GM23338 (cell line): ENCODE data around the gene RAB37. TPM values are rescaled to one million over a fixed set of nuclear protein-coding genes. Genes with fewer than 3 reads are reported as not detected.

ENCODE experiments used
- ATAC-seq: fragments of 200-7000 bp; cut with Tn5 transposase; 3 replicates; pipeline ENCODE4 v1.9.1; 2020
- DNase-seq: peaks from one replicate; pipeline ENCODE4 v3.0.0-alpha.2; 2015; ENCODE audit warnings: low spot score
- H2AFZ ChIP-seq: fragments of 200-600 bp; sonication (generic); 2 replicates; pipeline ENCODE4 v1.8.0; 2016; ENCODE audit warnings: antibody characterized with exemption, mild to moderate bottlenecking, moderate library complexity
- H3F3A ChIP-seq: fragments of 200-600 bp; sonication (generic); replicated peaks from 2 replicates; pipeline ENCODE4 v1.8.0; 2017; ENCODE audit warnings: antibody characterized with exemption, mixed run types, low read depth
- H3K27ac ChIP-seq: fragments of 200-600 bp; sonication (generic); 2 replicates; pipeline ENCODE4 v1.6.1; 2016; ENCODE audit warnings: low read depth
- H3K27me3 ChIP-seq: fragments of 200-600 bp; sonication (generic); 2 replicates; pipeline ENCODE4 v1.8.0; 2016; ENCODE audit warnings: mild to moderate bottlenecking, mixed run types, moderate library complexity; ENCODE audit not compliant: insufficient read depth
- H3K36me3 ChIP-seq: fragments of 200-600 bp; sonication (generic); 2 replicates; pipeline ENCODE4 v1.8.0; 2016; ENCODE audit warnings: mild to moderate bottlenecking; ENCODE audit not compliant: insufficient read depth
- H3K4me1 ChIP-seq: fragments of 200-600 bp; sonication (generic); 2 replicates; pipeline ENCODE4 v1.8.0; 2016; ENCODE audit warnings: mild to moderate bottlenecking, moderate library complexity; ENCODE audit not compliant: insufficient read depth
- H3K4me2 ChIP-seq: fragments of 200-600 bp; sonication (generic); 2 replicates; pipeline ENCODE4 v1.7.1; 2017; ENCODE audit warnings: mixed run types
- H3K4me3 ChIP-seq: fragments of 200-600 bp; sonication (generic); 2 replicates; pipeline ENCODE4 v1.6.1; 2016; ENCODE audit warnings: mixed run types
- H3K79me2 ChIP-seq: fragments of 200-600 bp; sonication (generic); replicated peaks from 2 replicates; pipeline ENCODE4 v1.8.0; 2017; ENCODE audit warnings: mild to moderate bottlenecking; ENCODE audit not compliant: insufficient read depth
- H3K9me2 ChIP-seq: fragments of 200-600 bp; sonication (generic); 2 replicates; pipeline ENCODE4 v1.8.0; 2017; ENCODE audit not compliant: insufficient read depth
- H4K20me1 ChIP-seq: fragments of 200-600 bp; sonication (generic); replicated peaks from 2 replicates; pipeline ENCODE4 v1.8.0; 2017; ENCODE audit warnings: mild to moderate bottlenecking; ENCODE audit not compliant: insufficient read depth
- H3K27ac Mint-ChIP-seq: 2 replicates; pipeline ENCODE4 v1.8.0; 2020; ENCODE audit warnings: inconsistent platforms, mild to moderate bottlenecking, moderate library complexity, mixed read lengths
- H3K27me3 Mint-ChIP-seq: 3 replicates; pipeline ENCODE4 v1.8.0; 2022; ENCODE audit warnings: low read depth, mild to moderate bottlenecking, moderate library complexity, mixed read lengths, inconsistent platforms; ENCODE audit not compliant: insufficient read depth, poor library complexity
- H3K36me3 Mint-ChIP-seq: 3 replicates; pipeline ENCODE4 v1.8.0; 2021; ENCODE audit warnings: low read depth, mild to moderate bottlenecking, inconsistent platforms, moderate library complexity, mixed read lengths
- H3K4me1 Mint-ChIP-seq: 3 replicates; pipeline ENCODE4 v1.8.0; 2020; ENCODE audit warnings: mild to moderate bottlenecking, inconsistent platforms, mixed read lengths
- H3K4me3 Mint-ChIP-seq: 3 replicates; pipeline ENCODE4 v1.8.0; 2021; ENCODE audit warnings: moderate library complexity, mild to moderate bottlenecking, inconsistent platforms, mixed read lengths
- H3K9me3 Mint-ChIP-seq: 3 replicates; pipeline ENCODE4 v1.8.0; 2020; ENCODE audit warnings: moderate library complexity, mild to moderate bottlenecking, inconsistent platforms, mixed read lengths
- CREB1 ChIP-seq: fragments of 250-450 bp; sonication (Bioruptor Pico); IDR thresholded peaks from 2 replicates; pipeline ENCODE4 v1.5.0; 2020; ENCODE audit warnings: low read depth, mild to moderate bottlenecking, moderate library complexity
- EZH2phosphoT487 ChIP-seq: fragments of 200-600 bp; sonication (generic); IDR thresholded peaks from one replicate; pipeline ENCODE4 v1.8.1; 2018; ENCODE audit warnings: antibody characterized with exemption; ENCODE audit not compliant: unreplicated experiment
- JUNB ChIP-seq: IDR thresholded peaks from one replicate; pipeline ENCODE4 v1.6.1; 2016; ENCODE audit warnings: antibody characterized with exemption; ENCODE audit not compliant: unreplicated experiment
- NANOG ChIP-seq: IDR thresholded peaks from 2 replicates; pipeline ENCODE4 v1.6.1; 2016; ENCODE audit warnings: antibody characterized with exemption, borderline replicate concordance
- STAT1 ChIP-seq: IDR thresholded peaks from one replicate; pipeline ENCODE4 v1.6.1; 2016; ENCODE audit warnings: antibody characterized with exemption; ENCODE audit not compliant: unreplicated experiment
- ZNF114 ChIP-seq: fragments of 250-450 bp; sonication (Bioruptor Pico); IDR thresholded peaks from 2 replicates; pipeline ENCODE4 v1.5.0; 2020; ENCODE audit warnings: mild to moderate bottlenecking, moderate library complexity
- polyA plus RNA-seq: library from polyadenylated mRNA; unstranded; fragments of >200 nt; fragmentation: Nextera tagmentation; extraction: Ambion mirVana; gene quantifications from 2 replicates; pipeline ENCODE4 v1.2.1, GENCODE V29; 2016
- total RNA-seq: library from RNA; depleted of rRNA; stranded (reverse); fragments of >200 nt; shearing (Covaris generic); gene quantifications from 2 replicates; pipeline ENCODE4 v1.2.3, GENCODE V29; 2014
- TF ChIP-seq, protein P1 (sequence below), 2 experiments: fragments of 200-600 bp in 1 of 2; sonication (generic) in 1 of 2; conservative IDR thresholded peaks; 2 replicates each; pipeline versions ENCODE4 v1.5.1 to v1.6.1; 2016 to 2017; ENCODE audit warnings: antibody characterized with exemption in 2 of 2, low read depth in 2 of 2, mild to moderate bottlenecking in 2 of 2, moderate library complexity in 1 of 2

The RAB37 gene
- total and polyA plus RNA-seq, 2 experiments from 2014 or later, result 3.3 to 5.2 TPM

DNA sequence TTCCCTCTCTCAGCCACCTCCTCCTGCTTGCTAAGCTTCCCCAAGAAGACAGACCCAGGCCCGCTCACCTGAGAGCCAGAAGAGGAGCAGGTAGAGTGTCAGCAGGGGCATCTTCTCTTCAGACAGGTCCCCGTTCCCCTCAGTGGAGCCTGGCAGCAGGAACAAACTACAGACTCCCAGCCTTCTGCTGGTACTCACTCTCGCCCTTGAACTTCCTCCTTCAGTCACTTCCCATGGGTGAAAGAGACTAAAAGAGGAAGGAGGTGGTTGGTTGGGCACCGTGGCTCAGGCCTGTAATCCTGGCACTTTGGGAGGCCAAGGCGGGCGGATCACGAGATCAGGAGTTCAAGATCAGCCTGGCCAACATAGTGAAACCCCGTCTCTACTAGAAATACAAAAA is 24.3 kb upstream of the RAB37 start, which contains the start of gene CD300LF:
Gene CD300LF, minus strand, starts transcription at position 168 of the 400 bp plus-strand sequence. Its CDS starts 57 bp downstream, at position 111.
- TF ChIP-seq EZH2phosphoT487, result no peak
- Mint-ChIP-seq H3K27ac (no peak within 1 kb of the TSS), H3K4me3 (no peak within 1 kb of the TSS), H3K9me3 (no peaks in the 10 kb centered on the region), H3K4me1 (peaks cover 2% of the 10 kb centered on the region; the same call in 1 of the 3 replicates), H3K27me3 (peaks cover 8% of the 10 kb centered on the region), H3K36me3 (no peaks in the 10 kb centered on the region)
- Histone ChIP-seq H3K27me3 (no peaks in the 10 kb centered on the region), H3K27ac (no peak within 1 kb of the TSS), H3K36me3 (no peaks in the 10 kb centered on the region), H3K9me2 (no peaks in the 10 kb centered on the region), H3F3A (no peaks in the 10 kb centered on the region), H4K20me1 (no peaks in the 10 kb centered on the region), H3K4me1 (no peaks in the 10 kb centered on the region), H3K79me2 (no peaks in the 10 kb centered on the region), H2AFZ (no peak within 1 kb of the TSS), H3K4me3 (no peak within 1 kb of the TSS), H3K4me2 (no peak within 1 kb of the TSS)
- DNase-seq (no peak), ATAC-seq (no peak)

DNA sequence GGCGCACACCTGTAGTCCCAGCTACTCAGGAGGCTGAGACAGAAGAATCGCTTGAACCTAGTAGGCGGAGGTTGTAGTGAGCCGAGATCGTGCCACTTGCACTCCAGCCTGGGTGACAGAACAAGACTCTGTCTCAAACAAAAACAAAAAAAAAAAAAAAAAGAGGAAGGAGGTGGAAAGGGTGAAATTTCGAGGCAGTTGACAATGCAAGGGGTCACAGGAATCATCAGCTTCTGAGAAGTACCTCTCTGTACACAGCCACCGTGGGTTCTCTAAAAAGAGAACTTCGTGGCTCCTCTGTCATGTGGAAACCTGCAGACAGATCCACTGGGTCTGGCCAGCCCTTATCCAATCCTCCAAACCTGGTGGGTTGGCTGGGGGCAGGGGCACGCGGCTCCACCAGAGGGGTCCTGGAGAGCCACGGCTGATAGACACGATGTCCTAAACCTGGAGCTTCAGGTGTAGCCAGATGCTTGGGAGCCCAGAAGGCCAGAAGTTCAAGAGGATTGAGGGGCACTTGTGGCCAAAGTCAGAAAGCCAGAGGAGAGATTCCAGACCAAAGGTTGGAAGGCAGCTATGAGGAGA is 23.8 kb upstream of the RAB37 start:
- Mint-ChIP-seq H3K27ac (no peak overlapping the region), H3K27me3 (peaks cover 8% of the 10 kb centered on the region), H3K4me3 (no peak overlapping the region), H3K4me1 (peaks cover 2% of the 10 kb centered on the region; the same call in 1 of the 3 replicates), H3K9me3 (no peaks in the 10 kb centered on the region), H3K36me3 (no peaks in the 10 kb centered on the region)
- TF ChIP-seq ZNF114 (CRISPR knock-in tag) (no peak), JUNB (no peak), NANOG (no peak), STAT1 (no peak), CREB1 (no peak)
- TF ChIP-seq, protein P1, sequence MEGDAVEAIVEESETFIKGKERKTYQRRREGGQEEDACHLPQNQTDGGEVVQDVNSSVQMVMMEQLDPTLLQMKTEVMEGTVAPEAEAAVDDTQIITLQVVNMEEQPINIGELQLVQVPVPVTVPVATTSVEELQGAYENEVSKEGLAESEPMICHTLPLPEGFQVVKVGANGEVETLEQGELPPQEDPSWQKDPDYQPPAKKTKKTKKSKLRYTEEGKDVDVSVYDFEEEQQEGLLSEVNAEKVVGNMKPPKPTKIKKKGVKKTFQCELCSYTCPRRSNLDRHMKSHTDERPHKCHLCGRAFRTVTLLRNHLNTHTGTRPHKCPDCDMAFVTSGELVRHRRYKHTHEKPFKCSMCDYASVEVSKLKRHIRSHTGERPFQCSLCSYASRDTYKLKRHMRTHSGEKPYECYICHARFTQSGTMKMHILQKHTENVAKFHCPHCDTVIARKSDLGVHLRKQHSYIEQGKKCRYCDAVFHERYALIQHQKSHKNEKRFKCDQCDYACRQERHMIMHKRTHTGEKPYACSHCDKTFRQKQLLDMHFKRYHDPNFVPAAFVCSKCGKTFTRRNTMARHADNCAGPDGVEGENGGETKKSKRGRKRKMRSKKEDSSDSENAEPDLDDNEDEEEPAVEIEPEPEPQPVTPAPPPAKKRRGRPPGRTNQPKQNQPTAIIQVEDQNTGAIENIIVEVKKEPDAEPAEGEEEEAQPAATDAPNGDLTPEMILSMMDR (conservative IDR thresholded peaks at IDR 0.05; ENCODE audit: low read depth in 2 of 2), result no peak
- no peak overlapping the region for H2AFZ ChIP-seq
- ATAC-seq, result no peak
- no peaks in the 10 kb centered on the region for H3F3A ChIP-seq
- no peaks in the 10 kb centered on the region for H4K20me1 ChIP-seq
- H3K36me3 ChIP-seq, result no peaks in the 10 kb centered on the region
- no peak for DNase-seq
- H3K4me3 ChIP-seq, result no peak overlapping the region
- no peak overlapping the region for H3K27ac ChIP-seq
- H3K4me2 ChIP-seq, result no peak overlapping the region
- H3K4me1 ChIP-seq, result no peaks in the 10 kb centered on the region
- no peaks in the 10 kb centered on the region for H3K27me3 ChIP-seq
- no peaks in the 10 kb centered on the region for H3K79me2 ChIP-seq
- no peaks in the 10 kb centered on the region for H3K9me2 ChIP-seq

DNA sequence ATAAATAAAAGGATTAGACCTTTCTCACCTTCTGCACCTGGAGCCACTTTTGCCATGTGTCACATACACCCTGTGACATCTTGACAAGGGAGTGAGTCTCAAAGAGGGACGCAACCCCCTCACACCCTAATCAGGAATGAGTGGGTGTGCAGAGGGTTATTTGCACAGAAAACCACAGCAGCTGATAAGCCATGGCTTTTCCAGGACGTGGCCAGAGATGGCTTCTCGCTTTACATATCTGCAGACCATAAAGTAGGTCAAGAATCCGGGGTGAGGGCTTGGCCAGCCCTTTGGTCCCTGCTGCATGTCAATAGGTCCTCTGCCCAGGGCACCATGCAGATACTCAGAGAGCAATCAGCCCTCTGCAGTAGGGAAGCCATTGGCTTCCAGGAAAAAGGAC is 21.9 kb upstream of the RAB37 start:
- Mint-ChIP-seq H3K27me3 (peaks cover 8% of the 10 kb centered on the region), H3K4me1 (peaks cover 2% of the 10 kb centered on the region; the same call in 1 of the 3 replicates), H3K4me3 (no peak overlapping the region), H3K9me3 (no peaks in the 10 kb centered on the region), H3K27ac (no peak overlapping the region), H3K36me3 (no peaks in the 10 kb centered on the region)
- no peak overlapping the region for H2AFZ ChIP-seq
- no peaks in the 10 kb centered on the region for H4K20me1 ChIP-seq
- ATAC-seq, result no peak
- TF ChIP-seq NANOG, result no peak
- TF ChIP-seq CREB1, result no peak
- no peak for TF ChIP-seq EZH2phosphoT487
- TF ChIP-seq, protein P1 (conservative IDR thresholded peaks at IDR 0.05; ENCODE audit: low read depth in 2 of 2), result no peak
- H3K9me2 ChIP-seq, result no peaks in the 10 kb centered on the region
- H3K27ac ChIP-seq, result no peak overlapping the region
- H3F3A ChIP-seq, result no peaks in the 10 kb centered on the region
- no peaks in the 10 kb centered on the region for H3K27me3 ChIP-seq
- no peak overlapping the region for H3K4me2 ChIP-seq
- no peaks in the 10 kb centered on the region for H3K79me2 ChIP-seq
- no peak overlapping the region for H3K4me3 ChIP-seq
- H3K36me3 ChIP-seq, result no peaks in the 10 kb centered on the region
- no peaks in the 10 kb centered on the region for H3K4me1 ChIP-seq
- no peak for DNase-seq
